Left lung (tissue), 10 donors: ENCODE measurements around the gene TIPARP. TPM values are rescaled to one million over a fixed set of nuclear protein-coding genes. Genes with fewer than 3 reads are reported as not detected.

Experiments used
- ATAC-seq: fragments of 200-7000 bp; cut with Tn5 transposase; one replicate; pipeline ENCODE4 v1.9.1; 2020; ENCODE audit warnings: moderate library complexity
- DNase-seq, 4 donors: peaks; one replicate each; pipeline ENCODE4 v3.0.0-alpha.2; 2013 to 2020
- H3K27ac ChIP-seq, 2 donors: fragments of 200-600 bp; sonication (generic) in 1 of 2; one replicate each; pipeline versions ENCODE4 v1.5.0 to v1.8.0; 2020 to 2021
- H3K27me3 ChIP-seq, 2 donors: fragments of 200-600 bp; sonication (generic) in 1 of 2; one replicate each; pipeline versions ENCODE4 v1.5.0 to v1.8.0; 2020 to 2021
- H3K36me3 ChIP-seq, 2 donors: fragments of 200-600 bp; sonication (generic) in 1 of 2; one replicate each; pipeline versions ENCODE4 v1.5.0 to v1.8.0; 2020 to 2021
- H3K4me1 ChIP-seq, 2 donors: fragments of 200-600 bp; one replicate each; pipeline ENCODE4 v1.8.0; 2021
- H3K4me3 ChIP-seq, 2 donors: fragments of 200-600 bp; sonication (generic) in 1 of 2; one replicate each; pipeline versions ENCODE4 v1.5.0 to v1.8.0; 2020 to 2021; ENCODE audit warnings: mild to moderate bottlenecking in 1 of 2
- H3K9me3 ChIP-seq, 2 donors: fragments of 200-600 bp; sonication (generic) in 1 of 2; one replicate each; pipeline versions ENCODE4 v1.5.0 to v1.8.0; 2020 to 2021
- CTCF ChIP-seq, 2 donors: fragments of 200-600 bp; sonication (generic) in 1 of 2; IDR thresholded peaks; one replicate each; pipeline versions ENCODE4 v1.5.0 to v1.8.0; 2021; ENCODE audit warnings: antibody characterized with exemption in 2 of 2
- intact Hi-C, 2 donors: fragments of 100-400 bp; cut with DNase I; formaldehyde crosslinking; loops; one replicate each; pipeline versions ENCODE4 v1.11.2 to v1.14.2; 2022
- polyA plus RNA-seq, 6 donors: library from polyadenylated mRNA; unstranded; fragments of 120-200 nt; gene quantifications; one replicate each; pipeline ENCODE4 v1.2.1, GENCODE V29; 2013; ENCODE audit not compliant: insufficient read length in 6 of 6
- total RNA-seq, 2 donors: library from RNA; stranded (reverse); fragmentation: NEBNext Ultra II Directional; extraction: Animal tissue kit (Norgen Biotek cat#: 25700); gene quantifications; one replicate each; pipeline ENCODE4 v1.2.1, GENCODE V29; 2021
- donor health status: DM: no; HTN: yes; CAD: no.
- donor health status: DM: no; HTN: no; CAD: no.

TIPARP gene
- total and polyA plus RNA-seq, 8 donors, result 21.0 to 49.5 (median 28.1) TPM

GRCh38 chr3:156657440-156657839, 16.9 kb upstream of the TIPARP start:
- Histone ChIP-seq H3K4me3 (no peak overlapping the region), H3K27ac (no peak overlapping the region), H3K36me3 (no peaks in the 10 kb centered on the region), H3K9me3 (no peaks in the 10 kb centered on the region), H3K4me1 (no peaks in the 10 kb centered on the region), H3K27me3 (no peaks in the 10 kb centered on the region)
- intact Hi-C loops, result no loop called here
- TF ChIP-seq CTCF (IDR thresholded peaks at IDR 0.05), result no peak
- no peak for DNase-seq
- no peak for ATAC-seq

GRCh38 chr3:156657862-156658731, 16.3 kb upstream of the TIPARP start:
- Histone ChIP-seq H3K4me3 (no peak overlapping the region), H3K27me3 (no peaks in the 10 kb centered on the region), H3K4me1 (no peaks in the 10 kb centered on the region), H3K36me3 (no peaks in the 10 kb centered on the region), H3K9me3 (no peaks in the 10 kb centered on the region), H3K27ac (no peak overlapping the region)
- DNase-seq (no peak), ATAC-seq (no peak)
- TF ChIP-seq CTCF (IDR thresholded peaks at IDR 0.05), result no peak
- intact Hi-C loops, result no loop called here

GRCh38 chr3:156658732-156659090, 15.7 kb upstream of the TIPARP start:
- DNase-seq, result no peak
- no peak overlapping the region for H3K27ac ChIP-seq
- peaks cover 0 to 3% of the 10 kb centered on the region in 2 donors for H3K4me1 ChIP-seq
- H3K36me3 ChIP-seq, result no peaks in the 10 kb centered on the region
- H3K4me3 ChIP-seq, result no peak overlapping the region
- intact Hi-C loops, result no loop called here
- H3K27me3 ChIP-seq, result no peaks in the 10 kb centered on the region
- H3K9me3 ChIP-seq, result no peaks in the 10 kb centered on the region
- no peak for TF ChIP-seq CTCF (IDR thresholded peaks at IDR 0.05)
- ATAC-seq, result no peak

- H3K4me1 ChIP-seq, result peaks cover 0 to 8% of the 10 kb centered on the region in 2 donors
- H3K27ac ChIP-seq, result no peak overlapping the region
- H3K4me3 ChIP-seq, result no peak overlapping the region
- intact Hi-C loops, result no loop called here
- ATAC-seq (no peak), DNase-seq (no peak)
- no peaks in the 10 kb centered on the region for H3K36me3 ChIP-seq
- no peak for TF ChIP-seq CTCF (IDR thresholded peaks at IDR 0.05)
- no peaks in the 10 kb centered on the region for H3K9me3 ChIP-seq
- no peaks in the 10 kb centered on the region for H3K27me3 ChIP-seq
Observed at GRCh38 chr3:156659260-156659659, 15.1 kb upstream of the TIPARP start.

GRCh38 chr3:156661155-156661554, 13.2 kb upstream of the TIPARP start:
- Histone ChIP-seq H3K9me3 (no peaks in the 10 kb centered on the region), H3K4me1 (peaks cover 10 to 26% of the 10 kb centered on the region in 2 donors), H3K36me3 (no peaks in the 10 kb centered on the region), H3K27me3 (no peaks in the 10 kb centered on the region), H3K4me3 (no peak overlapping the region), H3K27ac (no peak overlapping the region)
- no peak for TF ChIP-seq CTCF (IDR thresholded peaks at IDR 0.05)
- ATAC-seq, result no peak
- DNase-seq, result no peak
- intact Hi-C loops, result no loop called here
